Neural progenitor cell (in vitro differentiated cells): ENCODE results near the gene ULK4. TPM values are rescaled to one million over a fixed set of nuclear protein-coding genes. Genes with fewer than 3 reads are reported as not detected.
"Not testable (repeated sequence)": the region's sequence is repeated elsewhere in the genome, so short reads cannot be mapped to it uniquely, and the experiment has no call there.

ENCODE experiments used
- DNase-seq: peaks from one replicate; pipeline ENCODE4 v3.0.0-alpha.2; 2016; ENCODE audit warnings: low spot score
- H2AFZ ChIP-seq: fragments of 200-600 bp; sonication (generic); replicated peaks from 2 replicates; pipeline ENCODE4 v1.6.1; 2016; ENCODE audit warnings: antibody characterized with exemption
- H3F3A ChIP-seq: fragments of 200-600 bp; sonication (generic); 2 replicates; pipeline ENCODE4 v1.6.1; 2016; ENCODE audit warnings: antibody characterized with exemption, low read depth
- H3K27ac ChIP-seq: fragments of 200-600 bp; sonication (generic); 2 replicates; pipeline ENCODE4 v1.5.1; 2016; ENCODE audit warnings: mild to moderate bottlenecking
- H3K27me3 ChIP-seq: fragments of 200-600 bp; sonication (generic); 2 replicates; pipeline ENCODE4 v1.6.1; 2016; ENCODE audit warnings: mild to moderate bottlenecking, moderate library complexity
- H3K36me3 ChIP-seq: fragments of 200-600 bp; sonication (generic); 2 replicates; pipeline ENCODE4 v1.5.1; 2016
- H3K4me1 ChIP-seq: fragments of 200-600 bp; sonication (generic); 2 replicates; pipeline ENCODE4 v1.6.1; 2016; ENCODE audit warnings: mixed run types
- H3K4me2 ChIP-seq: fragments of 200-600 bp; sonication (generic); 2 replicates; pipeline ENCODE4 v1.6.1; 2016
- H3K4me3 ChIP-seq: fragments of 200-600 bp; sonication (generic); 2 replicates; pipeline ENCODE4 v1.5.1; 2016
- H3K79me2 ChIP-seq: fragments of 200-600 bp; sonication (generic); 2 replicates; pipeline ENCODE4 v1.6.1; 2016; ENCODE audit warnings: low read depth
- H3K9ac ChIP-seq: fragments of 200-600 bp; sonication (generic); 2 replicates; pipeline ENCODE4 v1.6.1; 2016
- H3K9me3 ChIP-seq: fragments of 200-600 bp; sonication (generic); 2 replicates; pipeline ENCODE4 v1.5.1; 2016; ENCODE audit warnings: low read depth
- H4K20me1 ChIP-seq: fragments of 200-600 bp; sonication (generic); 2 replicates; pipeline ENCODE4 v1.6.1; 2016; ENCODE audit warnings: low read depth
- H3K27ac Mint-ChIP-seq: 3 replicates; pipeline ENCODE4 v1.8.0; 2021; ENCODE audit warnings: mixed read lengths
- H3K27me3 Mint-ChIP-seq: 2 replicates; pipeline ENCODE4 v1.8.0; 2022; ENCODE audit warnings: low read depth, mild to moderate bottlenecking, inconsistent platforms, moderate library complexity, mixed read lengths; ENCODE audit not compliant: insufficient read depth
- H3K36me3 Mint-ChIP-seq: 3 replicates; pipeline ENCODE4 v1.8.0; 2021; ENCODE audit warnings: mixed read lengths
- H3K4me1 Mint-ChIP-seq: 3 replicates; pipeline ENCODE4 v1.8.0; 2021; ENCODE audit warnings: mixed read lengths
- H3K4me3 Mint-ChIP-seq: 3 replicates; pipeline ENCODE4 v1.8.0; 2021; ENCODE audit warnings: mild to moderate bottlenecking, moderate library complexity, mixed read lengths
- H3K9me3 Mint-ChIP-seq: 3 replicates; pipeline ENCODE4 v1.8.0; 2020; ENCODE audit warnings: mixed read lengths
- EZH2 ChIP-seq: fragments of 200-600 bp; sonication (generic); IDR thresholded peaks from 2 replicates; pipeline ENCODE4 v1.6.1; 2017; ENCODE audit warnings: antibody characterized with exemption, mild to moderate bottlenecking, moderate library complexity
- EZH2phosphoT487 ChIP-seq: fragments of 200-600 bp; sonication (generic); IDR thresholded peaks from 2 replicates; pipeline ENCODE4 v1.6.1; 2017; ENCODE audit warnings: antibody characterized with exemption
- total RNA-seq: library from RNA; depleted of rRNA; stranded (reverse); fragments of >200 nt; gene quantifications from 2 replicates; pipeline ENCODE4 v1.2.3, GENCODE V29; 2015; ENCODE audit warnings: low replicate concordance
- TF ChIP-seq, protein P1 (sequence below): fragments of 200-600 bp; sonication (generic); IDR thresholded peaks from 2 replicates; pipeline ENCODE4 v1.5.1; 2017; ENCODE audit warnings: antibody characterized with exemption, mild to moderate bottlenecking

ULK4 gene
- total RNA-seq, 1 donor from 2014 or later, result 33.0 TPM

DNA sequence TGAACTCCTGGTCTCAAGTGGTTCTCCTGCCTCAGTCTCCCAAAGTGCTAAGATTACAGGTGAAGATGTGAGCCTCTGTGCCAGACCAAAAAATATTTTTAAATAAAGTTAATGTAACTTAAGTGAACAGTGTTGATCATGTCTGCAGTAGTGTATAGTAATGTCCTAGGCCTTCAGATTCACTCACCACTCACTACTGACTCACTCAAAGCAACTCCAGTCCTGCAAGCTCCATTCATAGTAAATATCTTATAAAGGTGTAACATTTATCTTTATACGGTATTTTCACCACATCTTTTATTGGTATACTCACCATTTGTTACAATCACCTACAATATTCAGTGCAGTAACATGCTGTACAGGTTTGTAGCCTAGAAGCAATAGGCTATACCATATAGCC is 264.2 kb downstream of the ULK4 start:
- Mint-ChIP-seq H3K9me3 (peaks cover 5% of the 10 kb centered on the region), H3K27me3 (no peaks in the 10 kb centered on the region), H3K27ac (no peak overlapping the region), H3K4me3 (no peak overlapping the region), H3K36me3 (peaks cover 2% of the 10 kb centered on the region), H3K4me1 (no peaks in the 10 kb centered on the region)
- no peak overlapping the region for H2AFZ ChIP-seq
- no peak for DNase-seq
- H3K4me1 ChIP-seq, result no peaks in the 10 kb centered on the region
- no peaks in the 10 kb centered on the region for H3F3A ChIP-seq
- no peak overlapping the region for H3K4me3 ChIP-seq
- H3K79me2 ChIP-seq, result no peaks in the 10 kb centered on the region
- H3K27ac ChIP-seq, result no peak overlapping the region
- H3K27me3 ChIP-seq, result no peaks in the 10 kb centered on the region
- no peak for TF ChIP-seq EZH2
- TF ChIP-seq, protein P1, sequence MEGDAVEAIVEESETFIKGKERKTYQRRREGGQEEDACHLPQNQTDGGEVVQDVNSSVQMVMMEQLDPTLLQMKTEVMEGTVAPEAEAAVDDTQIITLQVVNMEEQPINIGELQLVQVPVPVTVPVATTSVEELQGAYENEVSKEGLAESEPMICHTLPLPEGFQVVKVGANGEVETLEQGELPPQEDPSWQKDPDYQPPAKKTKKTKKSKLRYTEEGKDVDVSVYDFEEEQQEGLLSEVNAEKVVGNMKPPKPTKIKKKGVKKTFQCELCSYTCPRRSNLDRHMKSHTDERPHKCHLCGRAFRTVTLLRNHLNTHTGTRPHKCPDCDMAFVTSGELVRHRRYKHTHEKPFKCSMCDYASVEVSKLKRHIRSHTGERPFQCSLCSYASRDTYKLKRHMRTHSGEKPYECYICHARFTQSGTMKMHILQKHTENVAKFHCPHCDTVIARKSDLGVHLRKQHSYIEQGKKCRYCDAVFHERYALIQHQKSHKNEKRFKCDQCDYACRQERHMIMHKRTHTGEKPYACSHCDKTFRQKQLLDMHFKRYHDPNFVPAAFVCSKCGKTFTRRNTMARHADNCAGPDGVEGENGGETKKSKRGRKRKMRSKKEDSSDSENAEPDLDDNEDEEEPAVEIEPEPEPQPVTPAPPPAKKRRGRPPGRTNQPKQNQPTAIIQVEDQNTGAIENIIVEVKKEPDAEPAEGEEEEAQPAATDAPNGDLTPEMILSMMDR, result no peak
- TF ChIP-seq EZH2phosphoT487, result no peak
- peaks cover 6% of the 10 kb centered on the region for H3K9me3 ChIP-seq
- no peaks in the 10 kb centered on the region for H4K20me1 ChIP-seq
- no peak overlapping the region for H3K9ac ChIP-seq
- no peaks in the 10 kb centered on the region for H3K36me3 ChIP-seq
- no peak overlapping the region for H3K4me2 ChIP-seq

DNA sequence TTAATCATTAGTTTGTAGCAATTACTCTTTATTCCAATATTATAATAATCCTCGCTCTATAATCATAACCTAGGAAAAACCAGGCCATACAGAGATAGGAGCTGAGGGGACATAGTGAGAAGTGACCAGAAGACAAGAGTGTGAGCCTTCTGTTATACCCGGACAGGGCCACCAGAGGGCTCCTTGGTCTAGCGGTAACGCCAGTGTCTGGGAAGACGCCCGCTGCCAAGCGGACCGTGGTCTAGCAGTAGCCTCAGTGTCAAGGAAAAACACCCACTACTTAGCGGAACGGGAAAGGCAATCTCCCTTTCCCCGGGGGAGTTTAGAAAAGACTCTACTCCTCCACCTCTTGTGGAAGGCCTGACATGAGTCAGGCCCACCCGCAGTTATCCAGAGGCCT is 266.1 kb downstream of the ULK4 start:
- peak; percentile 31 for DNase-seq
- not testable (repeated sequence) for H3K9me3 Mint-ChIP-seq, H3K4me2 ChIP-seq, H3K27me3 Mint-ChIP-seq, H2AFZ ChIP-seq, H3K9me3 ChIP-seq, H4K20me1 ChIP-seq, H3K9ac ChIP-seq, H3K4me1 Mint-ChIP-seq, H3K36me3 ChIP-seq, H3K27ac Mint-ChIP-seq, H3K27ac ChIP-seq, H3K36me3 Mint-ChIP-seq, H3K4me3 Mint-ChIP-seq, H3F3A ChIP-seq, H3K79me2 ChIP-seq, H3K27me3 ChIP-seq, H3K4me3 ChIP-seq, H3K4me1 ChIP-seq
- TF ChIP-seq, protein P1, result peak; percentile 52

DNA sequence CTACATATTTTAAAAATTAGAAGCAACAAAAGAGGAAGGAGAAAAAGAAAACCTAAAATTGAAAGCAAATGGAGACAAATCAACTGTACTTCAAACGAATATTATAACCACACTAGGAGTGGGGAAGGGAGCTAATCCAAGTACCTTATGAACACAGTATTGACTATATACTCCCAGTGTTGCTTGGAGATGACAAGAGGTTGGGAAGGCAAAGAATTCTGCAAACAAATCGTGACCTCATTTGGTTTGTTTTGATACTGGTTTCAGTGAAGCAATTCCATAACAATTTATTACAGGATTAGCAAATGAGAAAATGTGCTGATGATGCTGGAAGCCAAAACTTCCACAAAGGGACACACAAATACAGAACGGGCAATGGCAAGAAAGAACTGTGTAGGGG is 268.1 kb downstream of the ULK4 start:
- Mint-ChIP-seq H3K36me3 (peaks cover 2% of the 10 kb centered on the region), H3K4me3 (no peak overlapping the region), H3K4me1 (no peaks in the 10 kb centered on the region), H3K27ac (no peak overlapping the region), H3K27me3 (no peaks in the 10 kb centered on the region), H3K9me3 (peaks cover 5% of the 10 kb centered on the region)
- H3K4me2 ChIP-seq, result no peak overlapping the region
- TF ChIP-seq EZH2phosphoT487 (no peak), EZH2 (no peak)
- TF ChIP-seq, protein P1, result no peak
- no peaks in the 10 kb centered on the region for H3F3A ChIP-seq
- no peaks in the 10 kb centered on the region for H3K79me2 ChIP-seq
- H3K27me3 ChIP-seq, result no peaks in the 10 kb centered on the region
- no peak overlapping the region for H3K27ac ChIP-seq
- no peak overlapping the region for H2AFZ ChIP-seq
- no peaks in the 10 kb centered on the region for H3K36me3 ChIP-seq
- DNase-seq, result no peak
- H3K4me3 ChIP-seq, result no peak overlapping the region
- H3K4me1 ChIP-seq, result no peaks in the 10 kb centered on the region
- H3K9ac ChIP-seq, result no peak overlapping the region
- peaks cover 6% of the 10 kb centered on the region for H3K9me3 ChIP-seq
- H4K20me1 ChIP-seq, result no peaks in the 10 kb centered on the region
